ENCODE measurements around the gene COL4A2. TPM values are rescaled to one million over a fixed set of nuclear protein-coding genes. Genes with fewer than 3 reads are reported as not detected.
A peak's percentile ranks its signal among the peaks of the same experiment; 100 is the strongest.

COL4A2 gene
- polyA plus RNA-seq, 2 of the 4 experiments (the other 2 are of a cell fraction), result 46.9 to 119 TPM

DNA sequence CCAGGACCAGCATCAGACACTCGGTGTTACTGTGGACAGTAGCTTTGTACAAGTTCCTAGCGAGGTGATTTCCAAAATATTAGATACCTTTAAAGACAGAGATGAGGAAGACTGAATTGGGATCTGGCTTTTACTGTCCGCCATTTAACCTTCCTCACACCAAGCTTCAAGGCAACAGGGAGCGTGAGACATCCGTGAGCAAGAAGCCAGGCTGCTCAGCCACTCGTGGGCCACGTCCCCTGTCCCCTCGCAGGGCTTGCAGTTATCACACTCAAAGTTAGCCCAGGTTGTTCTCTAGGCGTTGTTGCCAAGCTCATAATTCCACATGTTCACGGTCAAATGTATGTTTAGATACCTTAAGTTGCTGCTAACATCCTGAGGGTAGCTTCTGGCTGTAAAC is 102.9 kb downstream of the COL4A2 start:
- H3K4me3 ChIP-seq, result no peak overlapping the region
- POLR2A ChIA-PET, result no interaction called here
- peaks cover 18% of the 10 kb centered on the region for H3K4me1 ChIP-seq
- TF ChIP-seq EHMT2 (IDR thresholded peaks at IDR 0.05; ENCODE audit: low read depth), result no peak
- TF ChIP-seq EP300 (IDR thresholded peaks at IDR 0.05), result no peak
- TF ChIP-seq, protein P1, sequence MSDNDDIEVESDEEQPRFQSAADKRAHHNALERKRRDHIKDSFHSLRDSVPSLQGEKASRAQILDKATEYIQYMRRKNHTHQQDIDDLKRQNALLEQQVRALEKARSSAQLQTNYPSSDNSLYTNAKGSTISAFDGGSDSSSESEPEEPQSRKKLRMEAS (IDR thresholded peaks at IDR 0.05), result no peak
- no peak for TF ChIP-seq RCOR1 (IDR thresholded peaks at IDR 0.05; ENCODE audit: low read depth, low read length)
- TF ChIP-seq FOSL2 (IDR thresholded peaks at IDR 0.05), result no peak
- TF ChIP-seq FOSL2 (CRISPR knock-in tag; IDR thresholded peaks at IDR 0.05), result no peak
- no peak for TF ChIP-seq RAD21 (conservative IDR thresholded peaks at IDR 0.05 in 1 of 2, IDR thresholded peaks at IDR 0.05 in 1 of 2)
- no peak for TF ChIP-seq MAFK (IDR thresholded peaks at IDR 0.05; ENCODE audit: partially characterized antibody)
- no peak for TF ChIP-seq NPAS2 (CRISPR knock-in tag; IDR thresholded peaks at IDR 0.05; ENCODE audit: borderline replicate concordance)
- TF ChIP-seq HEYL (CRISPR knock-in tag; IDR thresholded peaks at IDR 0.05), result no peak
- TF ChIP-seq, protein P2, sequence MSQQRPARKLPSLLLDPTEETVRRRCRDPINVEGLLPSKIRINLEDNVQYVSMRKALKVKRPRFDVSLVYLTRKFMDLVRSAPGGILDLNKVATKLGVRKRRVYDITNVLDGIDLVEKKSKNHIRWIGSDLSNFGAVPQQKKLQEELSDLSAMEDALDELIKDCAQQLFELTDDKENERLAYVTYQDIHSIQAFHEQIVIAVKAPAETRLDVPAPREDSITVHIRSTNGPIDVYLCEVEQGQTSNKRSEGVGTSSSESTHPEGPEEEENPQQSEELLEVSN (IDR thresholded peaks at IDR 0.05; ENCODE audit: borderline replicate concordance, low read depth), result no peak
- TF ChIP-seq RARB (CRISPR knock-in tag; IDR thresholded peaks at IDR 0.05), result no peak
- FAIRE-seq (no peak), ATAC-seq (no peak), DNase-seq (ENCODE audit: low read depth in 1 of 2, low spot score in 1 of 2) (no peak)
- no peaks in the 10 kb centered on the region for H3K9me3 ChIP-seq
- CTCF ChIA-PET, result interaction anchor here (0.9 to 1.3 kb wide), 3 partner anchors 11 to 189 kb away, joined by 3 read pairs; no protein-coding TSS in a partner anchor
- 90% methylated on average over 9 of the region's 10 CpGs for WGBS (ENCODE audit: missing lambda C conversion rate)
- peak overlapping the region in 1 of 2 experiments; percentile 92; a peak in 3 of 6 replicates for H3K27ac ChIP-seq
- no peak overlapping the region for H3K4me2 ChIP-seq

DNA sequence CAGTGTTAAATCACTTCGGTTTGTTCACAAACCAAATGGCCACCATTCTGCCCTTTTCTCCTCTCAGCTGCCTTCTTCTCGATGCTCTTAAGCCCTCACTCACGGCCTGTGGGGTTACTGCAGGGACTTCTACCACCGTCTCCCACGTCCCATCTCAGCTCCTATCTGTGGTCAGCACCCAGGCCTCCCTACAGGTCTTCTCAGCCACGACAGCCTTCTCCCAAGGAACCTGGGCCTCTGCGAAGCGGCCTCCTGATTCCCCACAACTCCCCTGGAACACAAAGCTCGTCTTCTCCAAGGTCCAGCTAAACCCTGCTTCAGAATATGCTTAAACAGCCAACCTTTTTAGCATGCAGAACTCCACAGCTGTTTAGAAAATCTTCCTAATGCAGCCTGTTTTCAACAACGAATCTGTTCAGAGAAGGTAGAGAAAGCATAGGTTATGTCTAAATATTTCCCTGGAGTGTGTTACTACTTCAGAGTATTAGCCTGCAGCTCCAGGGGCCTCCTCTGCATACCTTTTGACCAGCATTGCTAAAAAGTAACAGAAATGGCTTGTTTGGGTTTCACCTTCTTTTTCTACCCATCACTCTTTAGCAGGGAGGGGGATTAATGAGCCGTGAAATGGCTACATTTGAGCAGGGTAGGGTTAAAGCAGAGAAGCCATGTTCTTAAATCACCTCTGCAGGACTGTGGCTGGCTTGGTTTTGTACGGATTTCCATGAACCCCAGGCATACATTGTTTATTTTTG is 104.0 kb downstream of the COL4A2 start:
- ChIA-PET CTCF (interaction anchor here (0.8 to 1.6 kb wide), 7 partner anchors 9 to 191 kb away, joined by 3 to 14 read pairs (median 5); no protein-coding TSS in a partner anchor), POLR2A (no interaction called here)
- FAIRE-seq (no peak), DNase-seq (ENCODE audit: low read depth in 1 of 2, low spot score in 1 of 2) (no peak), ATAC-seq (no peak)
- Histone ChIP-seq H3K4me3 (no peak overlapping the region), H3K9me3 (no peaks in the 10 kb centered on the region), H3K27ac (peak overlapping the region; percentile 67 to 92), H3K4me2 (peak overlapping the region; percentile 55; the same call in 2 of the 3 replicates), H3K4me1 (peaks cover 28% of the 10 kb centered on the region)
- 73% methylated on average over 11 of the region's 12 CpGs for WGBS (ENCODE audit: missing lambda C conversion rate)
- no peak for TF ChIP-seq JUNB (IDR thresholded peaks at IDR 0.05)

DNA sequence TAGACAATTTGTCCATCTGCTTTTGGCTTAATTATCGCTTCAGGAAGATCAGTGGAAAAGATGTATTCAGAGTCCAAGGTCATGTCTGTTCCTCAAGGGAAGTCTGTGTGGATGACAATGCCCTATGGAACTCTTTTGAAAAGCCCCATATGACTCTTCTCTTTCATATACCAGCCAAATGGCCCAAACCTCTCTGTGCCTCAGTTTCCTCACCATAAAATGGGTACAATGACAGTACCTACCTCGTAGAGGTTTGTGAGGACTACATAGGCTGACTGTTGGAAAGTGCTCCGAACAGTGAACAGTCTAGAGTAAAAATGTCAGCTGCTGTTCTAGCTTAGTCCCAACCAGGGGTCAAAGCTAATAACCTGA is 104.6 kb downstream of the COL4A2 start:
- DNase-seq (ENCODE audit: low read depth in 1 of 2, low spot score in 1 of 2) (no peak), FAIRE-seq (no peak), ATAC-seq (peak in 1 of 2 experiments; percentile 23; a peak in 1 of 6 replicates)
- ChIA-PET POLR2A (interaction anchor here (1.3 kb wide), 1 partner anchor 105 kb away, joined by 5 read pairs; the partner anchor contains the start of gene COL4A1), CTCF (interaction anchor here (0.6 to 1.6 kb wide), 25 partner anchors 9 to 194 kb away, joined by 3 to 14 read pairs (median 4); partner anchors contain the start of genes COL4A1 and COL4A2)
- Histone ChIP-seq H3K4me3 (no peak overlapping the region), H3K27ac (peak overlapping the region; percentile 67 to 92), H3K4me2 (peak overlapping the region; percentile 55), H3K9me3 (no peaks in the 10 kb centered on the region), H3K4me1 (peaks cover 34% of the 10 kb centered on the region)
- TF ChIP-seq KDM1A (IDR thresholded peaks at IDR 0.05; ENCODE audit: low read depth), result no peak
- 72% methylated on average over 3 of the region's 3 CpGs for WGBS (ENCODE audit: missing lambda C conversion rate)

DNA sequence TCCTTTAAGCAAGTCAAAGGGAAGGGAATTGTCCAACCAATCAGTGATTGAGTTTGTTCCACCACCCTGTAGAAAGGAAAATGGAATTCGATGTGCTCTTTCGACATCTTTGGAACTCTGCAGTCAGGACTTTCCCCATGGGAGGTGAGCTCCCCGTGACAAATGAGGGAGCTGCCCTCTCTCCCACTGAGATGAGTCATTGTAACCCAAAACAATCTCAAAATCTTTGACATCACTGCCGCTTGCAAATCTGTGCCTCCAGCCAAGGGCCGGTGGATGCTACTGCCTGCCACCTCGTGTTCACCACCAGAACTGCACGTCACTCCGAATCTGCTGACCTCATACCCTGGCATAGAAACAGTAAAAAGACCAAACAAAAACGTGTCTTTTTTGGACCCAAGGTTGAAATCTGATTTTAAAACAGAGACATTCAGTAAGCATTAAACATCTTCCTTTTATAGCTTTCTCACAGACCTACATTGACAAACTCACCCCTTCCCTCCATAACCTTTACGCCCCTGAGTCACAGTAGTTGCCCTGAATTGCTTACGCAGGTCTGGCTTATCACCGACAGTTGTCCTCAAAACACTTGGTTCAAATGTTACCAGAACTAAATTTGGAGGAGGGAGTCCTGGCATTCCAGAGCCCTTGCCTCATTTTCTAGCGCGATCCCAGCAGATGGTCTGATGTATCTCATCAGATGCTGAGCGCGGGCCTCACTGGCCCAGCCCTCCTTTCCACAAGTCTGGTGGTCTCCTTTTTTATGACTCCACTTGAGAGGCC is 105.2 kb downstream of the COL4A2 start:
- POLR2A ChIA-PET, result interaction anchor here (1.3 kb wide), 1 partner anchor 106 kb away, joined by 5 read pairs; the partner anchor contains the start of gene COL4A1
- peaks cover 36% of the 10 kb centered on the region for H3K4me1 ChIP-seq
- no peak overlapping the region for H3K4me3 ChIP-seq
- peak overlapping the region; percentile 55 for H3K4me2 ChIP-seq
- peak overlapping the region; percentile 73 to 92 for H3K27ac ChIP-seq
- FAIRE-seq, result no peak
- 34% methylated on average over 16 of the region's 16 CpGs for WGBS (ENCODE audit: missing lambda C conversion rate)
- CTCF ChIA-PET, result interaction anchor here (0.6 to 1.6 kb wide), 28 partner anchors 8 to 195 kb away, joined by 3 to 14 read pairs (median 4); partner anchors contain the start of genes COL4A1 and COL4A2
- peak; percentile 90 to 91 for DNase-seq (ENCODE audit: low read depth in 1 of 2, low spot score in 1 of 2)
- peak; percentile 88 to 89 for ATAC-seq
- H3K9me3 ChIP-seq, result no peaks in the 10 kb centered on the region
- no peak for TF ChIP-seq EHMT2 (IDR thresholded peaks at IDR 0.05; ENCODE audit: low read depth)
- TF ChIP-seq CBX8 (IDR thresholded peaks at IDR 0.05), result no peak
- TF ChIP-seq JUNB (IDR thresholded peaks at IDR 0.05), result peak; percentile 81
- TF ChIP-seq, protein P3, sequence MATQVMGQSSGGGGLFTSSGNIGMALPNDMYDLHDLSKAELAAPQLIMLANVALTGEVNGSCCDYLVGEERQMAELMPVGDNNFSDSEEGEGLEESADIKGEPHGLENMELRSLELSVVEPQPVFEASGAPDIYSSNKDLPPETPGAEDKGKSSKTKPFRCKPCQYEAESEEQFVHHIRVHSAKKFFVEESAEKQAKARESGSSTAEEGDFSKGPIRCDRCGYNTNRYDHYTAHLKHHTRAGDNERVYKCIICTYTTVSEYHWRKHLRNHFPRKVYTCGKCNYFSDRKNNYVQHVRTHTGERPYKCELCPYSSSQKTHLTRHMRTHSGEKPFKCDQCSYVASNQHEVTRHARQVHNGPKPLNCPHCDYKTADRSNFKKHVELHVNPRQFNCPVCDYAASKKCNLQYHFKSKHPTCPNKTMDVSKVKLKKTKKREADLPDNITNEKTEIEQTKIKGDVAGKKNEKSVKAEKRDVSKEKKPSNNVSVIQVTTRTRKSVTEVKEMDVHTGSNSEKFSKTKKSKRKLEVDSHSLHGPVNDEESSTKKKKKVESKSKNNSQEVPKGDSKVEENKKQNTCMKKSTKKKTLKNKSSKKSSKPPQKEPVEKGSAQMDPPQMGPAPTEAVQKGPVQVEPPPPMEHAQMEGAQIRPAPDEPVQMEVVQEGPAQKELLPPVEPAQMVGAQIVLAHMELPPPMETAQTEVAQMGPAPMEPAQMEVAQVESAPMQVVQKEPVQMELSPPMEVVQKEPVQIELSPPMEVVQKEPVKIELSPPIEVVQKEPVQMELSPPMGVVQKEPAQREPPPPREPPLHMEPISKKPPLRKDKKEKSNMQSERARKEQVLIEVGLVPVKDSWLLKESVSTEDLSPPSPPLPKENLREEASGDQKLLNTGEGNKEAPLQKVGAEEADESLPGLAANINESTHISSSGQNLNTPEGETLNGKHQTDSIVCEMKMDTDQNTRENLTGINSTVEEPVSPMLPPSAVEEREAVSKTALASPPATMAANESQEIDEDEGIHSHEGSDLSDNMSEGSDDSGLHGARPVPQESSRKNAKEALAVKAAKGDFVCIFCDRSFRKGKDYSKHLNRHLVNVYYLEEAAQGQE (IDR thresholded peaks at IDR 0.05), result no peak
- TF ChIP-seq MYC (IDR thresholded peaks at IDR 0.05; ENCODE audit: borderline replicate concordance, low read length), result 0 out of 2 replicates have a peak, but pooled peaks have one; percentile 40
- TF ChIP-seq, protein P1 (IDR thresholded peaks at IDR 0.05), result 0 out of 2 replicates have a peak, but pooled peaks have one; percentile 34
- no peak for TF ChIP-seq CBX2 (IDR thresholded peaks at IDR 0.05; ENCODE audit: borderline replicate concordance, low read depth)
- TF ChIP-seq TFCP2L1 (CRISPR knock-in tag; IDR thresholded peaks at IDR 0.05), result no peak
- TF ChIP-seq, protein P4, sequence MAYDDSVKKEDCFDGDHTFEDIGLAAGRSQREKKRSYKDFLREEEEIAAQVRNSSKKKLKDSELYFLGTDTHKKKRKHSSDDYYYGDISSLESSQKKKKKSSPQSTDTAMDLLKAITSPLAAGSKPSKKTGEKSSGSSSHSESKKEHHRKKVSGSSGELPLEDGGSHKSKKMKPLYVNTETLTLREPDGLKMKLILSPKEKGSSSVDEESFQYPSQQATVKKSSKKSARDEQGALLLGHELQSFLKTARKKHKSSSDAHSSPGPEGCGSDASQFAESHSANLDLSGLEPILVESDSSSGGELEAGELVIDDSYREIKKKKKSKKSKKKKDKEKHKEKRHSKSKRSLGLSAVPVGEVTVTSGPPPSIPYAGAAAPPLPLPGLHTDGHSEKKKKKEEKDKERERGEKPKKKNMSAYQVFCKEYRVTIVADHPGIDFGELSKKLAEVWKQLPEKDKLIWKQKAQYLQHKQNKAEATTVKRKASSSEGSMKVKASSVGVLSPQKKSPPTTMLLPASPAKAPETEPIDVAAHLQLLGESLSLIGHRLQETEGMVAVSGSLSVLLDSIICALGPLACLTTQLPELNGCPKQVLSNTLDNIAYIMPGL (CRISPR knock-in tag; IDR thresholded peaks at IDR 0.05; ENCODE audit: borderline replicate concordance), result no peak
